GM19238 (cell line): ENCODE measurements around the gene CCDC34.

Experiments
- DNase-seq: peaks from one replicate; pipeline ENCODE4 v3.0.0; 2011; ENCODE audit warnings: low spot score; ENCODE audit not compliant: insufficient read length

Gene CCDC34

GRCh38 chr11:27291954-27292636, 70.9 kb downstream of the CCDC34 start:
- no peak for DNase-seq

GRCh38 chr11:27291302-27291889, 71.6 kb downstream of the CCDC34 start:
- no peak for DNase-seq

GRCh38 chr11:27290261-27291050, 72.6 kb downstream of the CCDC34 start:
- DNase-seq: no peak
